Measurements from ENCODE around the gene EED.
"Not testable (repeated sequence)": the region's sequence is repeated elsewhere in the genome, so short reads cannot be mapped to it uniquely, and the experiment has no call there.

DNA sequence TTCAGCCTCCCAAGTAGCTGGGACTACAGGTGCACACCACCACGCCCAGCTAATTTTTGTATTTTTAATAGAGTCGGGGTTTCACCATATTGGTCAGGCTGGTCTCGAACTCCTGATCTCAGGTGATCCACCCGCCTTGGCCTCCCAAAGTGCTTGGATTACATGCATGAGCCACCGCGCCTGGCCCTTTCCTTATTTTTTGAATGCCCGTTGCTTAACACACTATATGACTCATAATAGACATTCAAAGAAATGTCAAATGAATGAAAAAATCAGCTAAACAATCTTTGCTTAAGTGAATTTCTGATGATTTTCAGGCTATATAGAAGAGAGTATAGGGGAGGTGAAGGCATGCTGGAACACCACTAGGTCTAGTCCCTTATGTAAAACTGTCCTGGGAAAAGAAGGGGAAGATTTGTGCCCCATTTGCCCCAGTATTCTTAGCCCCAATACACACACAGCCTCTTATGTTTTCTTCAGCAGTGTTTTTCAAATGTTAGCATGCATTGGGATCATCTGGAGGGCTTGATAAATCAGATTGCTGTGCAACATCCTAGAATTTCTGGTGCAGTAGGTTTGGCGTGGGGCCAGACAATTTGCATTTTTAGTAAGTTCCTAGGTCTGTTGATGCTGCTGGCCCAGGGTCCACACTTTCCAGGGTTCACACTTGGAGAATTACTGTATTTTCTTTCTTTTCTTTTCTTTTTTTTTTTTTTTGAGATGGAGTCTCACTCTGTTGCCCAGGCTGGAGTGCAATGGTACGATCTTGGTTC lies 45.1 kb downstream of the EED start:
- TF ChIP-seq ZNF274 (IDR thresholded peaks at IDR 0.05; ENCODE audit: low read depth, low read length); YY1 (IDR thresholded peaks at IDR 0.05; ENCODE audit: insufficient read depth, insufficient read length); SUZ12 (IDR thresholded peaks at IDR 0.05; ENCODE audit: extremely low read depth, insufficient read depth, insufficient read length): not testable (repeated sequence)
